ENCODE data around the gene PRODH. TPM values are rescaled to one million over a fixed set of nuclear protein-coding genes. Genes with fewer than 3 reads are reported as not detected.

Gene PRODH
- total and polyA plus RNA-seq, 2 donors (not counting 3 experiments of a cell fraction or from before 2014, with no cell fraction given) = not detected

- no peaks in the 10 kb centered on the region for H3K79me2 ChIP-seq (ENCODE audit: control insufficient read depth, insufficient read depth, low read length)
- no peak overlapping the region for H2AFZ ChIP-seq (ENCODE audit: low read depth, low read length)
- H3K4me3 ChIP-seq (replicated peaks in 1 of 3; ENCODE audit: insufficient read depth in 1 of 3, low read depth in 1 of 3, low read length in 3 of 3) = no peak overlapping the region
- BruUV-seq (replicated peaks) = no TSS peak
- DNase-seq (ENCODE audit: low read depth, low spot score) (no peak), FAIRE-seq (no peak)
- no peaks in the 10 kb centered on the region for H4K20me1 ChIP-seq (replicated peaks; ENCODE audit: control insufficient read depth, extremely low read depth, insufficient read depth, low read length)
- no peaks in the 10 kb centered on the region for H3K27me3 ChIP-seq (ENCODE audit: control insufficient read depth in 2 of 2, insufficient read depth in 2 of 2, low read length in 2 of 2)
- TF ChIP-seq MYC (IDR thresholded peaks at IDR 0.05; ENCODE audit: low read depth, low read length) (no peak), GATA2 (IDR thresholded peaks at IDR 0.05; ENCODE audit: insufficient read depth, insufficient read length, low read depth, low read length) (no peak), EZH2 (IDR thresholded peaks at IDR 0.05; ENCODE audit: borderline replicate concordance, low read depth, low read length, severe bottlenecking) (no peak), FOS (IDR thresholded peaks at IDR 0.05; ENCODE audit: borderline replicate concordance, insufficient read depth, low read length) (no peak), POLR2AphosphoS5 (IDR thresholded peaks at IDR 0.05; ENCODE audit: insufficient read depth, low read depth, low read length) (no peak), CTCF (IDR thresholded peaks at IDR 0.05; ENCODE audit: extremely low read depth in 1 of 2, insufficient read depth in 1 of 2, low read depth in 1 of 2, low read length in 2 of 2) (no peak), POLR2A (IDR thresholded peaks at IDR 0.05; ENCODE audit: low read depth, low read length) (no peak), JUN (IDR thresholded peaks at IDR 0.05; ENCODE audit: borderline replicate concordance, insufficient read depth, insufficient read length, low read depth) (no peak)
- TF ChIP-seq, protein P1, sequence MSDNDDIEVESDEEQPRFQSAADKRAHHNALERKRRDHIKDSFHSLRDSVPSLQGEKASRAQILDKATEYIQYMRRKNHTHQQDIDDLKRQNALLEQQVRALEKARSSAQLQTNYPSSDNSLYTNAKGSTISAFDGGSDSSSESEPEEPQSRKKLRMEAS (IDR thresholded peaks at IDR 0.05; ENCODE audit: insufficient read depth, insufficient read length) = no peak
- ChIA-PET POLR2A (no interaction called here), CTCF (no interaction called here)
- dilution Hi-C loops (cut with MboI; ENCODE audit: extremely low pct_ligation_motif_present, low sequenced_read_pairs) = no loop called here
- H3K27ac ChIP-seq (ENCODE audit: insufficient read depth, low read depth, low read length) = no peak overlapping the region
- H3K9me1 ChIP-seq (replicated peaks; ENCODE audit: control insufficient read depth, extremely low read depth, insufficient read depth, low read length) = no peaks in the 10 kb centered on the region
- no peaks in the 10 kb centered on the region for H3K36me3 ChIP-seq (ENCODE audit: control insufficient read depth in 2 of 2, extremely low read depth in 1 of 2, insufficient read depth in 2 of 2, low read length in 2 of 2)
- no peaks in the 10 kb centered on the region for H3K9me3 ChIP-seq (replicated peaks; ENCODE audit: control insufficient read depth, insufficient read depth, low read length)
- intact Hi-C loops (cut with micrococcal nuclease) = no loop called here
- H3K4me1 ChIP-seq (ENCODE audit: control insufficient read depth, extremely low read depth, insufficient read depth, low read length) = no peaks in the 10 kb centered on the region
- no peak overlapping the region for H3K9ac ChIP-seq (replicated peaks; ENCODE audit: extremely low read depth, insufficient read depth, low read length)
- no peak overlapping the region for H3K4me2 ChIP-seq (ENCODE audit: insufficient read depth, low read length)
Measured at GRCh38 chr22:18927020-18927419, 9.1 kb downstream of the PRODH start.

Data from endothelial cell of umbilical vein (primary cell).